NOMO-1 treated with DMSO at 0.1 percent for 48 hours (cell line): ENCODE results near the gene DENND4B.
"Not testable (repeated sequence)": the region's sequence is repeated elsewhere in the genome, so short reads cannot be mapped to it uniquely, and the experiment has no call there.

ENCODE experiments used
- DNase-seq: peaks from one replicate; lab custom pipeline; 2025; ENCODE audit not compliant: unreplicated experiment; lab: John Stamatoyannopoulos, UW

The DENND4B gene

GRCh38 chr1:153946622-153947241 lies at the start of gene DENND4B:
Gene DENND4B (minus strand): TSS chr1:153946718. CDS start chr1:153944374, 2,344 bp downstream.
- peak; percentile 75 for DNase-seq

GRCh38 chr1:153995640-153996039 lies 49.1 kb upstream of the DENND4B start:
- DNase-seq: no peak

- no peak for DNase-seq
Measured at GRCh38 chr1:153995202-153995601, 48.7 kb upstream of the DENND4B start.

GRCh38 chr1:153991806-153992205 lies 45.3 kb upstream of the DENND4B start:
- DNase-seq: no peak

GRCh38 chr1:153991151-153991630 lies 44.7 kb upstream of the DENND4B start:
- no peak for DNase-seq

GRCh38 chr1:153990468-153991150 lies 44.1 kb upstream of the DENND4B start, which contains the start of gene RPS27:
Gene RPS27 (plus strand): TSS chr1:153990762. CDS start chr1:153990797, 35 bp downstream.
- DNase-seq: peak; percentile 98

- no peak for DNase-seq
Measured at GRCh38 chr1:153987621-153988020, 41.1 kb upstream of the DENND4B start.

- DNase-seq: peak; percentile 38
Measured at GRCh38 chr1:153985941-153986761, 39.6 kb upstream of the DENND4B start, which contains the start of gene RAB13. Gene RAB13 (minus strand): TSS chr1:153986339. CDS start chr1:153986236, 103 bp downstream.

- no peak for DNase-seq
Measured at GRCh38 chr1:153985341-153985912, 38.9 kb upstream of the DENND4B start.

GRCh38 chr1:153984123-153984894 lies 37.8 kb upstream of the DENND4B start:
- DNase-seq: no peak

- DNase-seq: not testable (repeated sequence)
Measured at GRCh38 chr1:153981735-153982134, 35.2 kb upstream of the DENND4B start.

- not testable (repeated sequence) for DNase-seq
Measured at GRCh38 chr1:153979091-153979490, 32.6 kb upstream of the DENND4B start.

GRCh38 chr1:153978274-153978909 lies 31.9 kb upstream of the DENND4B start:
- no peak for DNase-seq

GRCh38 chr1:153977250-153978240 lies 31.0 kb upstream of the DENND4B start, which contains the start of gene JTB:
Gene JTB (minus strand): TSS chr1:153977674. CDS start chr1:153977252, 422 bp downstream.
- peak; percentile 79 for DNase-seq

- DNase-seq: no peak
Measured at GRCh38 chr1:153976819-153977249, 30.3 kb upstream of the DENND4B start.

- DNase-seq: no peak
Measured at GRCh38 chr1:153973525-153973924, 27.0 kb upstream of the DENND4B start.

- DNase-seq: no peak
Measured at GRCh38 chr1:153973071-153973470, 26.6 kb upstream of the DENND4B start.

- DNase-seq: no peak
Measured at GRCh38 chr1:153970346-153970745, 23.8 kb upstream of the DENND4B start.
